Neural progenitor cell (in vitro differentiated cells): ENCODE data around the gene ITPR2. TPM values are rescaled to one million over a fixed set of nuclear protein-coding genes. Genes with fewer than 3 reads are reported as not detected.
A peak's percentile ranks its signal among the peaks of the same experiment; 100 is the strongest.
"Not testable (repeated sequence)": the region's sequence is repeated elsewhere in the genome, so short reads cannot be mapped to it uniquely, and the experiment has no call there.

Source experiments
- DNase-seq: peaks from one replicate; pipeline ENCODE4 v3.0.0-alpha.2; 2016; ENCODE audit warnings: low spot score
- H2AFZ ChIP-seq: fragments of 200-600 bp; sonication (generic); replicated peaks from 2 replicates; pipeline ENCODE4 v1.6.1; 2016; ENCODE audit warnings: antibody characterized with exemption
- H3F3A ChIP-seq: fragments of 200-600 bp; sonication (generic); 2 replicates; pipeline ENCODE4 v1.6.1; 2016; ENCODE audit warnings: antibody characterized with exemption, low read depth
- H3K27ac ChIP-seq: fragments of 200-600 bp; sonication (generic); 2 replicates; pipeline ENCODE4 v1.5.1; 2016; ENCODE audit warnings: mild to moderate bottlenecking
- H3K27me3 ChIP-seq: fragments of 200-600 bp; sonication (generic); 2 replicates; pipeline ENCODE4 v1.6.1; 2016; ENCODE audit warnings: mild to moderate bottlenecking, moderate library complexity
- H3K36me3 ChIP-seq: fragments of 200-600 bp; sonication (generic); 2 replicates; pipeline ENCODE4 v1.5.1; 2016
- H3K4me1 ChIP-seq: fragments of 200-600 bp; sonication (generic); 2 replicates; pipeline ENCODE4 v1.6.1; 2016; ENCODE audit warnings: mixed run types
- H3K4me2 ChIP-seq: fragments of 200-600 bp; sonication (generic); 2 replicates; pipeline ENCODE4 v1.6.1; 2016
- H3K4me3 ChIP-seq: fragments of 200-600 bp; sonication (generic); 2 replicates; pipeline ENCODE4 v1.5.1; 2016
- H3K79me2 ChIP-seq: fragments of 200-600 bp; sonication (generic); 2 replicates; pipeline ENCODE4 v1.6.1; 2016; ENCODE audit warnings: low read depth
- H3K9ac ChIP-seq: fragments of 200-600 bp; sonication (generic); 2 replicates; pipeline ENCODE4 v1.6.1; 2016
- H3K9me3 ChIP-seq: fragments of 200-600 bp; sonication (generic); 2 replicates; pipeline ENCODE4 v1.5.1; 2016; ENCODE audit warnings: low read depth
- H4K20me1 ChIP-seq: fragments of 200-600 bp; sonication (generic); 2 replicates; pipeline ENCODE4 v1.6.1; 2016; ENCODE audit warnings: low read depth
- H3K27ac Mint-ChIP-seq: 3 replicates; pipeline ENCODE4 v1.8.0; 2021; ENCODE audit warnings: mixed read lengths
- H3K27me3 Mint-ChIP-seq: 2 replicates; pipeline ENCODE4 v1.8.0; 2022; ENCODE audit warnings: low read depth, mild to moderate bottlenecking, inconsistent platforms, moderate library complexity, mixed read lengths; ENCODE audit not compliant: insufficient read depth
- H3K36me3 Mint-ChIP-seq: 3 replicates; pipeline ENCODE4 v1.8.0; 2021; ENCODE audit warnings: mixed read lengths
- H3K4me1 Mint-ChIP-seq: 3 replicates; pipeline ENCODE4 v1.8.0; 2021; ENCODE audit warnings: mixed read lengths
- H3K4me3 Mint-ChIP-seq: 3 replicates; pipeline ENCODE4 v1.8.0; 2021; ENCODE audit warnings: mild to moderate bottlenecking, moderate library complexity, mixed read lengths
- H3K9me3 Mint-ChIP-seq: 3 replicates; pipeline ENCODE4 v1.8.0; 2020; ENCODE audit warnings: mixed read lengths
- CTCF ChIP-seq: fragments of 200-600 bp; sonication (generic); IDR thresholded peaks from 2 replicates; pipeline ENCODE4 v1.5.1; 2017; ENCODE audit warnings: antibody characterized with exemption, mild to moderate bottlenecking
- EZH2 ChIP-seq: fragments of 200-600 bp; sonication (generic); IDR thresholded peaks from 2 replicates; pipeline ENCODE4 v1.6.1; 2017; ENCODE audit warnings: antibody characterized with exemption, mild to moderate bottlenecking, moderate library complexity
- EZH2phosphoT487 ChIP-seq: fragments of 200-600 bp; sonication (generic); IDR thresholded peaks from 2 replicates; pipeline ENCODE4 v1.6.1; 2017; ENCODE audit warnings: antibody characterized with exemption
- total RNA-seq: library from RNA; depleted of rRNA; stranded (reverse); fragments of >200 nt; gene quantifications from 2 replicates; pipeline ENCODE4 v1.2.3, GENCODE V29; 2015; ENCODE audit warnings: low replicate concordance

The ITPR2 gene
- total RNA-seq, 1 donor from 2014 or later: 11.4 TPM

GRCh38 chr12:26782372-26783130 lies 50.4 kb downstream of the ITPR2 start:
- Histone ChIP-seq H3K79me2 (no peaks in the 10 kb centered on the region), H3K4me1 (no peaks in the 10 kb centered on the region), H3K27ac (no peak overlapping the region), H3K9me3 (no peaks in the 10 kb centered on the region), H3K36me3 (no peaks in the 10 kb centered on the region), H3K4me3 (no peak overlapping the region), H4K20me1 (no peaks in the 10 kb centered on the region), H3K9ac (no peak overlapping the region), H3F3A (peaks cover 8% of the 10 kb centered on the region), H3K27me3 (no peaks in the 10 kb centered on the region), H2AFZ (no peak overlapping the region), H3K4me2 (no peak overlapping the region)
- Mint-ChIP-seq H3K36me3 (peaks cover 2% of the 10 kb centered on the region), H3K4me3 (no peak overlapping the region), H3K4me1 (no peaks in the 10 kb centered on the region), H3K27ac (no peak overlapping the region), H3K27me3 (peaks cover 2% of the 10 kb centered on the region), H3K9me3 (peaks cover 15% of the 10 kb centered on the region)
- no peak for TF ChIP-seq EZH2
- TF ChIP-seq EZH2phosphoT487: no peak
- TF ChIP-seq CTCF: no peak
- no peak for DNase-seq

GRCh38 chr12:26780656-26781055 lies 52.3 kb downstream of the ITPR2 start:
- not testable (repeated sequence) for H3K4me3 ChIP-seq, H3K4me1 Mint-ChIP-seq, DNase-seq, H3K27ac ChIP-seq, H3K4me2 ChIP-seq, H3K27me3 Mint-ChIP-seq, H3K4me3 Mint-ChIP-seq, H4K20me1 ChIP-seq, H3K9ac ChIP-seq, H3K9me3 ChIP-seq, H3K36me3 ChIP-seq, H3K79me2 ChIP-seq, H3K27me3 ChIP-seq, H3K27ac Mint-ChIP-seq, H3K36me3 Mint-ChIP-seq, H3F3A ChIP-seq, H2AFZ ChIP-seq, H3K4me1 ChIP-seq
- peak; percentile 21 for TF ChIP-seq CTCF
- peaks cover 30% of the 10 kb centered on the region for H3K9me3 Mint-ChIP-seq

- not testable (repeated sequence) for H3K36me3 Mint-ChIP-seq, H3K4me1 ChIP-seq, H2AFZ ChIP-seq, H3K4me1 Mint-ChIP-seq, H3K4me2 ChIP-seq, H3K9ac ChIP-seq, H3K4me3 Mint-ChIP-seq, H3K36me3 ChIP-seq, H3K4me3 ChIP-seq, H3F3A ChIP-seq, H3K27ac ChIP-seq, H3K79me2 ChIP-seq, H3K27me3 Mint-ChIP-seq, H3K9me3 ChIP-seq, H3K27ac Mint-ChIP-seq, H3K27me3 ChIP-seq, DNase-seq, H4K20me1 ChIP-seq
- H3K9me3 Mint-ChIP-seq: peaks cover 22% of the 10 kb centered on the region
Measured at GRCh38 chr12:26778173-26778775, 54.7 kb downstream of the ITPR2 start.

GRCh38 chr12:26777236-26777635 lies 55.8 kb downstream of the ITPR2 start:
- Histone ChIP-seq H3K79me2 (no peaks in the 10 kb centered on the region), H3F3A (no peaks in the 10 kb centered on the region), H3K4me2 (no peak overlapping the region), H3K4me3 (no peak overlapping the region), H3K36me3 (no peaks in the 10 kb centered on the region), H2AFZ (no peak overlapping the region), H3K27me3 (no peaks in the 10 kb centered on the region), H3K9me3 (no peaks in the 10 kb centered on the region), H3K4me1 (no peaks in the 10 kb centered on the region), H3K9ac (no peak overlapping the region), H3K27ac (no peak overlapping the region), H4K20me1 (no peaks in the 10 kb centered on the region)
- no peaks in the 10 kb centered on the region for H3K27me3 Mint-ChIP-seq
- TF ChIP-seq EZH2phosphoT487: no peak
- no peak for TF ChIP-seq EZH2
- TF ChIP-seq CTCF: no peak
- peaks cover 2% of the 10 kb centered on the region for H3K4me1 Mint-ChIP-seq
- no peak for DNase-seq
- H3K36me3 Mint-ChIP-seq: no peaks in the 10 kb centered on the region
- peaks cover 22% of the 10 kb centered on the region for H3K9me3 Mint-ChIP-seq
- H3K4me3 Mint-ChIP-seq: no peak overlapping the region
- H3K27ac Mint-ChIP-seq: no peak overlapping the region

GRCh38 chr12:26775991-26776390 lies 57.0 kb downstream of the ITPR2 start:
- H3K9me3 Mint-ChIP-seq: peaks cover 22% of the 10 kb centered on the region
- H3K27me3 Mint-ChIP-seq, H3K36me3 Mint-ChIP-seq, H3K79me2 ChIP-seq, H3K4me3 ChIP-seq, H3K4me2 ChIP-seq, H3K36me3 ChIP-seq, H3K9ac ChIP-seq, H3K27ac Mint-ChIP-seq, H2AFZ ChIP-seq, H3K27me3 ChIP-seq, H3K9me3 ChIP-seq, H3K4me3 Mint-ChIP-seq, H3K27ac ChIP-seq, H4K20me1 ChIP-seq, H3K4me1 Mint-ChIP-seq, DNase-seq, H3K4me1 ChIP-seq, H3F3A ChIP-seq: not testable (repeated sequence)
